Stimulated activated CD8-positive, alpha-beta memory T cell treated with anti-CD3 and anti-CD28 coated beads, Interleukin-2, amount 100 ng/mL, for 1 hour (primary cell): ENCODE results near the gene RAB11A.

Experiments
- DNase-seq, 2 donors: peaks; one replicate each; pipeline ENCODE4 v3.0.0-alpha.2; 2020; ENCODE audit warnings: low read depth in 2 of 2

RAB11A gene

DNA sequence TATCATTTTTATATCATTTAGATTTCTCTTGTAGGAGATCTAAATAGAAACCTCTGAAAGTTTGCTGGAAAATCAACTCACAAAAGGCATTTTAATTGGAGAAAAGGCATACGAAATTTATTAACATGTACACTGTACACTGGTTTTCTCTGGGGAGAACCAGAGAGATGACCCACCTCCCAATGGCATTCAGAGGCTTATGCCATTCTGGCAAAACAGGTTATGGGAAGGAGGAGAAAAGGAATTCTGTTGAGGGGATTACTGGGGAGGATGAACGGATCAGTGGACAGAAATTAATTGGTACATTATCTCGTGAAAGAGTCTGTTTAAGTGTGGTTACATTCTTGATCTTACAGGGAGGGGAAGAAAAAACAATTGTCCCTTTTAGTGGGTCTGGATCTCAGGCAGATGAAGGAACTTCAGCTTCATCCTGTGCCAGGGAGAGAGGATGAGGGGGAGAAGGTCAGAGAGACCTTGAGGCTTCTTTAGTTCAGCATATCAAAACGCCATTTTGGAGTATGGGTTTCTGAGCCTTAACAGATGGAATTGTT is 16.5 kb downstream of the RAB11A start:
- DNase-seq, result no peak

DNA sequence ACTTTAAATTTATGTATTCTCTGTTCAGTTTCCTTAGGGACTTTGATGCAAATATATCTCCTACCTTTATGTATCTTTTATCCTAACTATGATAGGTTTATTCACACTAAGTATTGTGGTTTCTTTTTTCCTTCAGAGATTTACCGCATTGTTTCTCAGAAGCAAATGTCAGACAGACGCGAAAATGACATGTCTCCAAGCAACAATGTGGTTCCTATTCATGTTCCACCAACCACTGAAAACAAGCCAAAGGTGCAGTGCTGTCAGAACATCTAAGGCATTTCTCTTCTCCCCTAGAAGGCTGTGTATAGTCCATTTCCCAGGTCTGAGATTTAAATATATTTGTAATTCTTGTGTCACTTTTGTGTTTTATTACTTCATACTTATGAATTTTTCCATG is 18.3 kb downstream of the RAB11A start:
- peak in 1 of 2 donors; percentile 8 for DNase-seq

DNA sequence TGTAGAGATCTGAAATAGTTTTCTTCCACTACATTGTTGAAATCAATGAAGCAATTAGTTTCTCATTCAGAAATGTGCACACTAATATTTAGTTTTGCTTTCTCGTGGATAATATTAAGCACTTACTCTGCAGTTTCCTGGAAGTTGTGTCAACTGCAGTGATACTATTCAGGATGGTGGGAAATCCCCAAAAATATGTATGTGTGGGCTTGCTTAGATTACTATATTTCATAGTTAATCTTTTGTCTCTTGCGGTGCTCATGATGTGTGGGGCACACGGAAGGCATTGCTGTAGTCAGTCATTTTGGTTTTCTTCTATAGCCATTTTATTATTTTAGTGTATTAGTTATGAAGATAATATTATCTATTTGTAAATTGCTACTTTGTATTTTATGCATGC is 19.7 kb downstream of the RAB11A start:
- DNase-seq, result no peak

DNA sequence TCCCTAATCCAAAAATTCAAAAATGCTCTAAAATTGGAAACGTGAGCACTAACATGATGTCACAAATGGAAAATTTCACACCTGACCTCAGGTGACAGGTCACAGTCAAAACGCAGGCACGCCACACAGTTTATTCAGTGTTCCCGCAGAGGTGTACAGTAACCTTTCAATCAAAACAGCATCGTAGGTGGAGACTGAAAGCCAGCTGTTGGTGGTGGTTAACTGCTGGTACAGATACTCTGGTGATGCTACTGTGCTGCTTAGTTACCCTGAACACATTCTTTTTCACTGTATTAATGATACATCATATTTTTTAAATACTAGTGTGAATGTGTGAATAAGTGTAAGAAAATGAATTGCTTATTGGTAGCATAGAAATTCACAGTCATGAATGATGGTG is 23.8 kb downstream of the RAB11A start:
- DNase-seq, result no peak

DNA sequence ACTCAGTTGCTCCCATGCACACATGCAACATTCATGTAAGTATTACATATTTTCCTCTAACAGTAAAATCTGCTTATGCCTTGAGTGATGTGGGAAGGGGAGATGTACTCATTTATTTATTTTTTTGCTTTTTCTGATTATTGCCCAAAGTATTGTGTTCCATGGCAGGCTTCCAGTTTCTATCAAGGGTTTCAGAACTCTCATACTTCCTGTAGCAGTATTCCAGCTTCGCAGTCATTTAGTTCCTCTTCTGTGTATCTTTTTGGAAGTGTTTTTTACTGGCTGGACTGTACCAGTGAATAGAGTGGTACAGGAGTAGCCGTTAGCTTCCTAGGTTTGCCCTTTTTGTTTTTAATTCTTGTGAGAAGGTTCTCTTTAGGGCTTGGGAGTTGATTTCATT is 26.9 kb downstream of the RAB11A start:
- no peak for DNase-seq

DNA sequence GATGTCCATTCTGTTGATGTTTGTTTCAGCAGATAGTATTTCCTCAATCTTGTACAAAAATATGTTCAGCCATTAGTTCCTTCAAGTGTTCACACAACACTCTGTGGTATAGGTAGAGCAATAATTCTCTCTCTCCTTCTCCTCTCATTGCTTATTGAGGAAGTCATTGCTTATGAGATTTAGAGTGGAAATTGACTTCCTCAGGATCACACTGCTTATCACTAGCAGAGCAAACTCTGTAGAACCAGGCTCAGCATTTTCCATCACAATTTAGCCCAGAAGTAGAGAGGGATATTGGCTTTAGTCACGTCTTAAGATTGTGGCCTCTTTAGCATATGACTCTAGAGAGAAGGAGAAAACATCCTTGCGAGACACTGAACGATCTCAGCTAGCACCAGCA is 31.2 kb downstream of the RAB11A start:
- DNase-seq, result no peak

DNA sequence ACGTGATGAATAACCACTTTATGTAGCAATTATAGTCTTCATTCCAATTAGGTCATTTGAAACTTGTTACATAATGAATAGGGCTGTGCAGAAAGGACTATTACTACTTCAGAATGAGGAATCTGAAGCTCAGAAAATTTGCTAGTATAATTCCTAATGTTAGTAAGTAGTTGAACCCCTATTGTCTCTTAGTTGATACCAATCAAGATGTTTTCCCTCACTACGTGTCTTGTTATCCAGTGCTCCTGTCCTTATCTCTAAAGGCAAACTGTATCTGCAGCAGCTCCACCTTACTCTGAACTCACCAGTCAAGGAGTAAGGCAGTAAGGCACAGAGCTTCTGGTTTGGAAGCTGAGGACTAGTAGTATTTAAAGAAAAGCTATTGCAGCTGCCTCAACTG is 32.0 kb downstream of the RAB11A start:
- DNase-seq, result no peak

DNA sequence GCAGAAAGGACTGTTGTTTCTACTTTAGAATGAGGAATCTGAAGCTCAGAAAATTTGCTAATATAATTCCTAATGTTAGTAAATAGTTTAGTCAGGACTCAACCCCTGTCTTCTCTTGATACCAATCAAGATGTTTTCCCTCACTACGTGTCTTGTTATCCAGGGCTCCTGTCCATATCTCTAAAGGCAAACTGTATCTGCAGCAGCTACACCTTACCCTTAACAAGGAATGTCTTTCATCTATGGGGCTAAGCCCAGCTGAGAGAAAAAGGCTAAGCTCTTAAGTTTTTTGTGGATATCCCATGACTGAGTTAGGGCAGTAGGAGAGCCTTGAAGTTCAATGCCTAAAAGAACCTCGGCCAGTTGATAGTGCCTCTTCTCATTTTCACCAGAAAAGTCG is 32.5 kb downstream of the RAB11A start:
- no peak for DNase-seq

DNA sequence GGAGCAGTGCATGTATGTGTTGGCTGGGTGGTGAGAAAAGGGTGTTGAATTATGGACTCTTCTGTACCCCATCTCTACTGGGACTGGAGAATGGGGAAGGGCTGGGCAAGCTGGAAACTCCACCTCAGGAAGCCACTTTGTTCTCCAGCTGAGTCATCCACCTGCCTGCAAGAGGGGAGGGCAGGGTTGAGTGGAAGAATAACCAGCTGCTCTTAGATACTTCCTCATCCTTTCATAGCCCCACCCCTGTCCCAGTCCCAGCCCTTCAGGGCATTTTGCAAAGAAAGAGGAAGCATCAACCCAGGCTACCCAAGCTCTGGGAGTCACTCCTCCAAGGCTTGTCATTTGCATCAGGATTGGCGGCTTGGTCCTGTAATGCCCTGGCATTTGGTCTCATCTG is 33.1 kb downstream of the RAB11A start:
- no peak for DNase-seq

DNA sequence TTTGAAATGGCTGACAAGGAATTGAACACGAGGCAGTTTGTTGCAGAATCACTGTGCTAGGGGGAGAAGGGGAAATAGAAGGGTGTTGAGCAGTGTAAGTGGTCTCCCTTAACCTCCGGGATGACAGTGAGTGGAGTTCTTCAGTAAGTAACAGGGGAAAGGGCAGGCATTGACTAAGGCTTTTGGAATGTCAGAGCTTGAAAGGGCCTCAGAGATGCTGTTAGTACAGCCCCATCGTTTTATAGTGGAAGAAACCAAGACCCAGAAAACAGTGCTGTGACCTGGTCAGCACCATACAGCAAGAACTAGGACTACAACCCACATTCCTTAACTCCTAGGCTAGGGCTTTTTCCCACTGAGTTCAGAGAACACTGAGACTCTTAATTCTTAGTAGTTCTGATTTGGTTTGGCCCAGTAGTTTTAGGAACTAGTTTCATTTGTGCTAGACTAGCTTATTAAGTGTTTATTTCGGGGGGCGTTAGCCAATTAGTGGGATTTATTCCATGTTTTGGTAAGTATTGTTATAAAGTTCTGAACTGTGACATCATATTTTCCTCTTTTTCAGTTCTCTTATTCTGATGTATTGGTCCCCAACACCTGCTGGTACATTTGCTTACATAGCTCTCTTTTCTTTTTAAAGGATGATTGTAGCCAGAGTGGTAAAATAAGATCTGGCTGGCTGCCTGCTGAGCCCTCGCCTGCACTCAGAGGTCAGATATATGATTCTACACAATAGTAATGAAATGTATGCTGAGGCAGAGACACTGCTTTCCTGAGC is 34.2 kb downstream of the RAB11A start:
- no peak for DNase-seq

DNA sequence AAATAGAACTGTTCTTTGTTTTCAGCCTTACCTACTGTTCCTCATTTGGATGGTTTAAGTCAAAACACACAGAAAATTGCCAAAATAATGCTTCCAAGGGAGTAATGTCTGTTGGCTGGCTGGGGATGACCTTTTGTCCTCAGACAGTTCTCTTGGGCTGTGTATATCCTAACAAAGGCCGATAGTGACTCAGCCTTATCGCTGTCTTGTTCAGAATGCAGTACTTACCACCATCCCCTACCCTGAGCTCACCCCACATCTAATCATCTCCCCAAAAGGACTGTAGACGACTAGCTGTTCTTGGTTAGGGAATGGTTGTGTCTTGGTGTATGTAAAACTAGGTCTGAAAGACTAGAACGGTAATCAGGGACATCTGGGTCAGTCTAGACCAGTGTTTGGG is 35.0 kb downstream of the RAB11A start:
- no peak for DNase-seq

DNA sequence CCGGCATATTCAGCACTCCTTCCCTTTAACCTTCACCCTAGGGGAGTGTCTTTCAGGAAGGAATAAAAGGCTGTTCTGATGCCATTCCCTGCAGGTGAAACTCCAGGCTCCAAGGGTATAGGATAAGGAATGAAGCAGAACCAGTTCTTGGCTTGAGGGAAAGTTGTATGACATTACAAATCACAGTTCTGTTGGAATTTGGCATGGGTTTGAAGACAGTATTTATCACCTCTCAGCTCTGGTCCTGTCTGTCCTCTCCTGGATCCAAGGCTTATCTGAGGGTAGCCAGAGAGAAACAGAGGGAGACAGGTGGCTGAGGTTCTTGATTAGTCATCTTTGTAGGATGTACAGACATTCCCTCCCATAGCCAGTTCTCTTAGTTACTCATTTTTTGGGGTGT is 37.1 kb downstream of the RAB11A start:
- DNase-seq, result no peak

DNA sequence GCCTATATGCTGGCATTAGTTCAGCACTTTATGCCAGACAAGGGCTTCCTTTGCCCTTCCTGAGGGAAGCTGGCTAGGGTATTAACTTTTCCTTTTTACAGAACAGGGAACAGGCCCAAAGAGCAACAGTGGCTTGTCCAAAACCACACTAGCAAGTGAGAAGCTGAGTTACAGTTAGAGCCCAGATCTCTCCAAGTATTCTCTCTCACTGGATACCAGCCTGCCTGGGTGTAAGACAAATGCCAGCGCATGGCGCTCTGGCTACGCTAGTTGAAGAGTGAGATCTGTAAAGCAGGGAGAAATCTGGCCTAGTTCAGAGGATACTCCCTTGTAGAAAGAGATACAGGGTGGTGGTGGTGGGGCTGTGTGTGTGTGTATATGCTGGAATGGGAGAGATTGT is 38.4 kb downstream of the RAB11A start:
- no peak for DNase-seq

DNA sequence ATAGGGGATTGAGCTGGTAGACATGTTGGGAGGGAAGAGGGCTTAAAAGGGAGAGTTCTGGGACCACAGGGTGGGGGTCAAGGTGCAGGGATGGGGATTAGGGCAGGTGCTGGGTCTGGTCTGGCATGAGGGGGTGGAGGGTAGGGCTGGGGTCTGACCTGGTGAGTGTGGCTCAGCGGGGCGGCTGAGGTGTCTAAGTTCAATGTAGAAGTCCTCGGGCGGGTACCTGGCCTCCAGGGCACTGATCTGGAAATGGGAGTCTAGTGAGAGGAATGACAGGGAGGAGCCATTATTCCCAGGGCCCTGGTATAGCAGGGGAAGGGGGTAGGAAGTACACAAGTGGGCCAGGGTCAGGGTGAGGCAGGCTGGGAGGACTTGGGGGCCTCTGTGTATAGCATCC is 39.6 kb downstream of the RAB11A start:
- DNase-seq, result no peak

DNA sequence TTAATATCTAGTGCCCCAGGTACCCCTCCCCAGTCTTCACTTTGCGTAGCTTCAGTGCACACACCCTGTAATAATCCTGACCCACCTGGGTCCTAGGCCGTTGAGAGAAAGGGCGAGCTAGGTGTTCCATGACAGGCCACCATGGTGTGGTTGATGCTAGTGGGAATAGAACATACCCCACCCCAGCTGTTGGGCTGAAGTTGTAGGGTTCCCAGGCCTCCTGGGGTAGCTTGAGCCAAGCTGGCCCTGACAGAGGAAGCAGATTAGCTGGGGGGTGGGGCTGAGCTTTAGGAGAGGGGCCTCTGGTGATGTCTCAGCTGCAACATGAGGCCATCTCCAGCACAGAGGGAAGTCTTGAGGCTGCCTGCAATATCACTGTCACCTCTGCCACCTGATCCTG is 40.5 kb downstream of the RAB11A start:
- no peak for DNase-seq

DNA sequence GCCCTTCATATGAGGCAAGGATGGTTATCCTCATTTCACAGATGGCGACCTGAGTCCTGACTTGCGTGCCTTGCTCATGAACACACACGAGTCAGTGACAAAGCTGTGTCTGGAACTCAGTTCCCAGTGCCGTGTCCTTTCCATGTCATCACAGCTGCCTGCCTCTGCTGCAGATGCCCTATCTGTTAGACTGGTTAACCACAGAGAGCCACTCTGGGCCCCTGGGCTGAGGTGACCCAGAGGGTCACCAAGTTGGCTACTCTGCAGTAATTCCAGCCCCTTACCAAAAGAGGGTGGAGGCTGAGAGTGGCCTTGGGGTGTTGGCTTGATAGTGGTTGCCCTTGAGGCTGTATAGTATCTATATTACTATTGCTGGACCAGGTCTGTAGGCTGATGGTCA is 41.0 kb downstream of the RAB11A start:
- DNase-seq, result no peak

DNA sequence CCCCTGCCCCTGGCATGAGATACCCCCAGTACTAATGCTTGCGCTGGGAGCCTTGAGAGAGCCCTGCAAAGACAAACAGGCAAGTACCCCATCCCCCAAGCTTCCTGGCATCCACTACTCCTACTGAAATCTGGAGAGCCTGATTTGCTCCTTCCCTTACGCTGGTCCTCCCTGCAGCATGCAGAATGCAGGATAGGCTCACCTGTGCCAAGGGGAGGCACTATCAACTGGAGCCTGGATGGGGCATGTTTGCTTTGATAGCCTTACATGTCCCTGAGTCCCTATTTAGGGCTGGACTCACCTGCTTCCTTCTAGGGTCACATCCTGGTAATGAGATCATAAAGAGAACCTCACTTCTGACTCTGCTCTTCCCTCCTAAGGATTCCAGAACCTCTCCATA is 42.9 kb downstream of the RAB11A start:
- DNase-seq, result no peak

DNA sequence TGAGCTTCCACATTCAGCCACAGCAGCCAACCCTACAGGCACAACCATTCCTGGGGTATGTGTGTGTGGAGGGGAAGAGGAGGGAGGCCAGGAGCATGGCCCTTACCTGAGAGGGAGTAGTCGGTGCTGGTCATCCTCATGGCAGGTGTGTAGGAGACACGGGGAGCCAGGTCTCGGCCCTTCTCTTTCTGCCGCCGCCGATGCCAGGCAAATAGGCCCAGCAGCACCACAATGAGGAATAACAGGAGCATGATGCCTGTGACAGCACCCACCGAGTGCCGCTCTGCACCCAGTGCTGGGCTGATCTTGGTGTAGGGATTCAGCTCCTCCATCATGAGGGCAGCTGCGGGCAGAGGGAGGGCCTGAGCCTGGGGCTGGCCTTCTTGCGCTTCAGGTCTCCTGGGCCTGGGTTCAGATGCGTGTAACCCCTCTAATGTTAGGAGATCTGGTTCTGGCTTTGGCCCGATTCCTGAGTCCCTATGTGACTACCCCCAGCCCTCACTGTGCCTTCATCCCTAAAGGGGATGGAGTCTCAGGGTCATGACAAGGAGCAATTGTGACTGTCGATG is 44.4 kb downstream of the RAB11A start:
- no peak for DNase-seq

DNA sequence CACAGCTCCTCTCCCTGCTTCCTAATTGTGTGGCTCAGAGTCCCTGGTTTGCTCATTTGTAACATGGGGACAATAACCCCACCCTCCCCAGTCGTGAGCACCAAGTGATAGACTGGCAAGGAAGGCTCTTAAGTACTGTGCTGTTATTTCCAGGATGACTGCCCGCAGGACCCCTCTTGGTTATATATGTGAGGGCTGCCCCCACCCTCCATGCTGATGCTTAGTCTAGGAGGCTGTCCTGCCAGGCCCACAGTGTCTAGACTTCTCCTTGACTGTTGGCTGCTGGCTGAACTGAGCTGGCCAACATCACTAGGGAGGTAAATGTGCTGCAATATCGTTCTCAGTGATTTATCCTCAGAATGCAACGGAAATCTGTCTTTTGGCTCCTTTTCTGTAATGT is 45.1 kb downstream of the RAB11A start:
- no peak for DNase-seq

DNA sequence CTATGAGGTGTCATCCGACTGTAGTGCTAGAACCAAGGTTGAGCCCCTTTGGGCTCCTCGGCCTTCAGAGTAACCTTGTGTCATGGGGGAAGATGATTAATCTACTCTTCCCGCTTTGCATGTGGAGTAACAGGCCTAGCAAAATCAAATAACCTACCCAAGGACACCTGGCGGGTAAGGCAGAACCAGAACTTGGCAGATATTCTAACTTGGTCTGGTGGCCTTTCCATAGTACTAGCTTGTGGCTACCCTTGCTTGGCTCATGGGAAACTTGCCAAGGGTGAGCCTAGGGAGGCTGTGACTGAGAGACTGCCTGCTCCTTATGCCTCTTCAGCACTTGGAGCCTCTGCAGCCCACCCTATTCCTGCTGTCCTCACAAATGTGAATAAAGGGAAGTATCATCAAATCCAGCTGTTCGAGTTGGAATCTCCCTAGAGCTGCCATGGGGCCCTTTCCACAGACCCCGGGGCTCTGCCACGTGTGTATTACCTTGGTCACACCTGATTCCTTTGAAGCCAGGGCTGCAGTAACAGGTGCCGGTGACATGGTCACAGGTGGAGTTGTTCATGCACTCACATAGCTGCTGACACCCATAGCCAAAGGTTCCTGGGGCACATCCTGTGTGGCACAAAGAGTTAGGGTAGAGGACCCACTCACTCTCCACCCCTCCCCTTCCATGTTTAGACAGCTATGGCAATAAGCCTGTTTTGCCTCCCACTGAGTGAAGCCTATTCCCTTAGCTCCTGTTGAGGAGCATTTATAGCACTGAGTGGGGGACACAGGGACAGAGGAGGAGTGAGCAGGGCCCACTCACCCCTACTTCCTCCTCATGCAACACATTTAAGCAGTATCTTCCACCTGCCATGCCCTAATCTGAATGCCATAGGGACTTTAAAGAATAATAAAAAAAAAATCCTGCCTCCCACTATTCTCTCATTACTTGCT is 46.0 kb downstream of the RAB11A start:
- no peak for DNase-seq

DNA sequence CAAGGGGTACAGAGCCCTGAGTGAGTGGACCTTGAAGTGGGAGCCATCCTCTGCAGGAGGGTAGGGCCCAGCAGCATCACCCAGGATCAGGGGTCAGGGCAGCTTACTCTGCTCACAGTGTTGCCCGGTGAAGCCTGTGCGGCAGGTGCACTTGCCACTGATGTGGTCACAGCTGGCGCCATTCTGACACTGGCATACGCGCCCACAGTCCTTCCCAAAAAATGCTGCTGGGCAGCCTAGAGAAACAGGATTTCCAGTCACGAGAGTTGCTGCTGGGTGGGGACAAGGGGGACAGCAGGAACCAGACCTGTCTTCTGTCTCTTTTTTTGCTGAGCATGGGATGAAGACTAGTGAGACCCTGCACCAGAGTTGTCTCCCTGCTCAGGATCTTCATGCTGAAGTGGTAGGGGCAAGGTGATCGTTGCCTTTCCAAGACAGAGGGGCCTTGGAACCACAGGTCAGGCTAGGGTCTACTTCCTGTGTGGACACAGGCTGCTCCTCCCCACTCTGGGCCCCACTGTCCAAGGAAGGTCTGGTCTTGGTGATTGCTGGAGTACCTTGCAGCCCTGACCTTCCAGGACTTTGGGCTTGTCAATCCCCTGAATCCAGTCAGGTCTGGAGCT is 46.9 kb downstream of the RAB11A start:
- no peak for DNase-seq
